Kidney glomerular epithelial cell (primary cell): ENCODE measurements around the gene RUNDC1.
"Not testable (repeated sequence)": the region's sequence is repeated elsewhere in the genome, so short reads cannot be mapped to it uniquely, and the experiment has no call there.

Source experiments
- DNase-seq: peaks from one replicate; lab custom pipeline; 2025; lab: John Stamatoyannopoulos, UW

RUNDC1 gene

DNA sequence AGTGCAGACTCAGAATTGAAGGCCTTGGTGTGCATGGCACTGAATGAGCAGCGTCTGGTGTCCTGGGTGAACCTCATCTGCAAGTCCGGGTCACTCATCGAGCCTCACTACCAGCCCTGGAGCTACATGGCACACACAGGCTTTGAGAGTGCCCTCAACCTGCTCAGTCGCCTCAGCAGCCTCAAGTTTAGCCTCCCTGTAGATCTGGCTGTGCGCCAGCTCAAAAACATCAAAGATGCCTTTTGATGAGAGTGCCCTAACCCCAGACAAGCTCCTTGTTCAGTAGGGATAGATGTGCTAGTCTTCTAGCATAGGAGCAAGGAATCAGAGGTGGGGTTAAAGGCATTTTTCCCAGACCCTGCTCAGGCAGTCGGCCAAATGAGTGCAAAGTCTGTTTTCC is 11.1 kb downstream of the RUNDC1 start:
- DNase-seq, result no peak

DNA sequence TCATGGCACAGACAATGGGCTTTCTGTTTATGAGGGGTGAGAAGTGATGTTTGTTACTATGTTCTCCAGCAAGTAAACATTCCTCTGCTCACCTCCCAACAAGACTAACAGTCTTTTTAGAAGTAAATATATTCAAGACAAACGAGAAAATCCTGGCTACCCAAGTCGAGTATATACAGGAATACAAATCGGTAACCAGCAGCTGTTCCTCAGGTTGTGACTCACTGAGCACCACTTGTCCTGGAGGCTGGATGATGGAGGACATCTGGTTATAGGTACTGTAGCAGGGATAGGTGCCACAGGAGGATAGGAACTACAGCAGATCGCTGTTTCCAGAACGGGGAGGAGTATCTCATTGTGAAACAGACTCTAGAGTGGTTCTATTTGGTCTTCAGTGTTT is 12.5 kb downstream of the RUNDC1 start:
- DNase-seq, result no peak

DNA sequence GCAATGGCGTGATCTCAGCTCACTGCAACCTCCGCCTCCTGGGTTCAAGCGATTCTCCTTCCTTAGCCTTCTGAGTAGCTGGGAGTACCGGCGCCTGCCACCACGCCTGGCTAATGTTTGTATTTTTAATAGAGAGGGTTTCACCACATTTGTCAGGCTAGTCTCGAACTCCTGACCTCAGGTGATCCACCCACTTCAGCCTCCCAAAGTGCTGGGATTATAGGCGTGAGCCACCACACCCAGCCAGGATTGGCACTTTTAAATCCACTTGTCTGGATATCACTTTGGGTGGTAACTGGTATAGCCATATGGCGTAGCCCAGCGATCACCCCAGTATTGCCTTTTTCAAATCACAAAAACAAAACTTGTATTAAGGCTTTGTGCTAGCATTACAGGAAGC is 13.5 kb downstream of the RUNDC1 start:
- not testable (repeated sequence) for DNase-seq

DNA sequence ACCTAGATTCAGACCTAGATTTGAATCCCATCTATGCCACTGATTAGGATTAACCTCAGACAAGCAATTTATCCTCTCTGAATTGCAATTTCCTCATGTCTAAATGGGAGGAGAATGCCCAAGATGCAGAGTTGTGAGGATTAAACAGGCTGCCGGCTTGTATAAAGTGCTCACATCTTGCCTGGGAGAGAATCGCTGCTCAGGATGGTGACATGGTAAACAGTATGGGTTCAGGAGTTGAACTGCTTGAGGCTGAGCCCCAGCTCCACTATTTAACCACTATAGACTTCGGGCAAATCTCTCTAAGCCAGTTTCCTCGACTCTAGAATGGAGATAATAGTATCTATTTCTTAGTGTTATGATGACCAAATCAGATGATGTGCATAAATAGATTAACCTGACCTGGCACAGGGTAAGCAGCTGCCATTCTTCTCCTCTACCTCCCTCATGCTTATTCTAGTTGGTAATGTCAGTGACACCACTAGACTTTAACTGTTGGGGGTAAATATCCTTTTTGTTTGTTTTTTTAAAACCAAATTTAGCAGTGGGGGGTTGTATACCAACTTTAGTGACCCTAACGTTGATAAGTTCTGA is 17.1 kb downstream of the RUNDC1 start:
- DNase-seq, result no peak

DNA sequence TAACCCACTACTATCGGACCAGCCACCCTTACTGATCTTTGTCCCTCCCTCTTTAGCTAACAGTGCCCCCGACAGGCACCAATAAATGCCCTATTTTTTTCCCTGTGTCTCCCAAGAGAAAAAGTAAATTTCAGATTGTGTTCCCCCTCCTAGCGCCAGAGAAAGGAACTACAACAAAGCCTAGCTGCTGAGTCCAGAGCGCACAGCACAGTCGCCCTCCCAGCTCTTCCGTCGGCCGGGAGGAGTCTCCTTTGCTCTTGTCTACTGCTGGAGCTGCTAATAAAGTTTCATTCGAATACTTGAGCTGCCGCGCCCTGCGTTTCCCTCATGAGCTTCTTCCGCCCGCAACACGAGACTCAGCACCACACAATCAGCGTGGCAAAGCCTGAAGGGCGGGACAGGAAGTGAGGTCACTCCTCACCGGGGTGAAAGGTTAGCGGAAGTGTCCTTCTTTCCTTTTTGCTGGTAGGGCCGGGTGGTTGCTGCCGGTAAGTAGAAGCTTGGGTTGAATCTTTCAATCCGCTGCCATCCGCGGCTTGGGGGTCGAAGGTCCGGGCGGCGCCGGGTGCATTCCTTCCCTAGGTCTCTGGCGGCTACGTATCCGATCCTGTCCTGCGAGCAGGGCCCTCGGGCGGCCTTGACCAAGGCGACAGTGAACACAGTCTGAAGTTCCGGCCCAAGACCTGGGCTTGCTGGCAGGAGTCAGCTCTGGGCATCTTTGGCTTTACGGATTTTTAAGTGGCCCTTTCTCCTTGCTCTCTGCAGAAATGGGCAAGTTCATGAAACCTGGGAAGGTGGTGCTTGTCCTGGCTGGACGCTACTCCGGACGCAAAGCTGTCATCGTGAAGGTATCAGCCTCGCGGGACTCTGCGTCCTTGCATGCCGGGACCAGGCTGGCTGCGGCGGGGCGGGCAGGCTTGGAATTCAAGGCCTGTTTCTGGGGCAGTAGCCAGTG is 17.9 kb downstream of the RUNDC1 start, which contains the start of gene RPL27:
Gene RPL27 (plus strand): TSS at position 436 of the 955 bp plus-strand sequence. CDS start 332 bp downstream, at position 768.
- peak; percentile 100 for DNase-seq

DNA sequence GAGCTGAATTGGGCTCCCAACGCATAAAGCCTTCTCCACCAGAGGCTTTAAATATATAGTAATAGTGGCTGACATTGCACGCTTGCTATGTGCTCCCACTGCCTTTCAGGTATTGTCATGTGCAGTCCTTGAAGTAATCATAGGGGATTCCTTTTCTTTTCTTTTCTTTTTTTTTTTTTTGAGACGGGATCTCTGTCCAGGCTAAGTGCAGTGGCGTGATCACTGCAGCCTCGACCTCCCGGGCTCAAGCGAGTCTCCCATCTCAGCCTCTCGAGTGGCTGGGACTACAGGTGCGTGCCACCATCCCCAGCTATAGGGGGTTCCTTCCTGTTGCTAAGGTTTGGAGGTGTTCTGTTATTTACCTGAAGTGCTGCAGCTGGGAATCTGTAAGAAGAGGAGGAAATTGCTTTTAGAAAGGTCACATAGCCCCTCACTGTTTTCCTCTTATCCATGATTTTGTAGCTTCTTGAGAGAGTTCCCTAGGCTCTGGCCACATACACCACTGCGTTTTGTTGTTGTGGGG is 18.7 kb downstream of the RUNDC1 start:
- no peak for DNase-seq

DNA sequence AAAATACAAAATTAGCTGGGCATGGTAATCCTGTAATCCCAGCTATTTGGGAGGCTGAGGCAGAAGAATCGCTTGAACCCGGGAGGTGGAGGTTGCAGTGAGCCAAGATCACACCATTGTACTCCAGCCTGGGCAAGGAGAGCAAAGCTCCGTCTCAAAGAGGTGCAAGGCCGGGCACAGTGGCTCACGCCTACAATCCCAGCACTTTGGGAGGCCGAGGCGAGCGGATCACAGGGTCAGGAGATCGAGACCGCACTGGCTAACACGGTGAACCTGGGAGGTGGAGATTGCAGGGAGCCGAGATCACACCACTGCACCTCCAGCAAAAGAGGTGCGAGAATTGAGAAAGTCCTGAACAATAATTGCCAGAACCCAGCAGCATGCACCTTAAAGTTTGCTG is 20.5 kb downstream of the RUNDC1 start:
- not testable (repeated sequence) for DNase-seq

DNA sequence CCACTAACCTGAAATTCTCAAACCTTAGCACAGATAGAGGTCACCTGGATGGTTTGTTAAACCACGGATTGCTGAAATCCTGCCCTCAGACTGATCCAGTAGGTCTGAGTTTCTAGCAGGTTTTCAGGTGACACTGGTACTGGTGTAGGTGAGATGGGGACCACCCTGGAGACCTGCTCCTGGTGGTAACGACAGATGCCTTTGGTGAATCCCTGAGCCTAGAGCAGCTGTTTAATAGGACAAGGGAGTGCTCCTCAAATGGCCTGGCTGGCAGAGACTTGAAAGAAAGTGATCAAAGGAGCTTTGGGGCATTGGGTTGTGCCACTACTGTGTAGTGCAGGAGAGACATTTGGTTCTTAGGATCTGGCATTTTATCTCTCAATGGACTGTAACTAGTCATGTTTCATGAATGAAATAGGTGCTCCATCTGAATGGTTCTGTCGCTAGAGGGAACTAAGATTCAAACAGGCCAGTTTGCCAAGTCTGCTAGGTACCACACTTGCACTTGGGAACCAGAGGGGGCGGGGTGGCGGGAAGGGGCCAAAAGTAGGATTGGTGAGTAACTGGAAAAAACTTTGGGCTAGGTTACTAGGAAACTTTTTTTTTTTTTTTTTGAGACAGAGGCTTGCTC is 23.3 kb downstream of the RUNDC1 start:
- no peak for DNase-seq

DNA sequence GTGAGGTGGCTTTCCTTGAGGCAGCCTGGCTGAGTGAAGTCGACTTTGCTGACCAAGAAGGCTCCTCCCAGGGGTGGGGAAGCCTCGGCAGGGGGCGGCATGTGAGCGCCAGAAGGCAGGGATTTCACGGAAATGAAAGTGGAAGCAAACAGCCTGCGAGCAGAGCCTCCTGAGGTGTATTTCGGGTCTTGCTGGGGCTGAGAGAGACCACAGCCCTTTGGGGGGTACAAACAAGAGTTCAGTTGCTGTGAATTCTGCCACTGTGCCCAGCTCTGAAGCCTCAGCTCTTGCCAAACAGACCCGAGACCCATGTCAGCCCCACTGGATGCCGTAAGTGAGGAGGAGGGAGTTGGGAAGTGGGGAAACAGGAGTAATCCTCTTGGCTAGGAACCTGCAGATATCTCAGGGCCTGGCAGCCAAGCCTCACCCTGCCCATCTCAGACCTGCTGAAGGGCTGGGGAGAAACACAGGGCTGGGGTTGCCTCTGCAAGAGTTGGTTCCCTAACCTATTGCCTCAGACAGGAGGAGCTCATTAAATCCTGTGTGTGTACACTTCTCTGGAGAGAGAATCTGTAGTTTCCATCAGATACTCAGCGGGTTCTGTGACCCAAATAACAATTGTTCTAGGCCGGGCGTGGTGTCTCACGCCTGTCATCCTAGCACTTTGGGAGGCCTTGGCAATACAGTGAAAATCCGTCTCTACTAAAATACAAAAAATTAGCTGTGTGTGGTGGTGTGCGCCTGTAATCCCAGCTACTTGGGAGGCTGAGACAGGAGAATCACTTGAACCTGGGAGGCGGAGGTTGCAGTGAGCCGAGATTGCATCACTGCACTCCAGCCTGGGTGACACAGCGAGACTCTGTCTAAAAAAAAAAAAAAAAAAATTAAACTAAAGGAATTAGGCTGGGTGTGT is 26.5 kb downstream of the RUNDC1 start, which contains the start of gene IFI35:
Gene IFI35 (plus strand): TSS at position 146 of the 913 bp plus-strand sequence. CDS start 164 bp downstream, at position 310.
- DNase-seq, result peak; percentile 60

DNA sequence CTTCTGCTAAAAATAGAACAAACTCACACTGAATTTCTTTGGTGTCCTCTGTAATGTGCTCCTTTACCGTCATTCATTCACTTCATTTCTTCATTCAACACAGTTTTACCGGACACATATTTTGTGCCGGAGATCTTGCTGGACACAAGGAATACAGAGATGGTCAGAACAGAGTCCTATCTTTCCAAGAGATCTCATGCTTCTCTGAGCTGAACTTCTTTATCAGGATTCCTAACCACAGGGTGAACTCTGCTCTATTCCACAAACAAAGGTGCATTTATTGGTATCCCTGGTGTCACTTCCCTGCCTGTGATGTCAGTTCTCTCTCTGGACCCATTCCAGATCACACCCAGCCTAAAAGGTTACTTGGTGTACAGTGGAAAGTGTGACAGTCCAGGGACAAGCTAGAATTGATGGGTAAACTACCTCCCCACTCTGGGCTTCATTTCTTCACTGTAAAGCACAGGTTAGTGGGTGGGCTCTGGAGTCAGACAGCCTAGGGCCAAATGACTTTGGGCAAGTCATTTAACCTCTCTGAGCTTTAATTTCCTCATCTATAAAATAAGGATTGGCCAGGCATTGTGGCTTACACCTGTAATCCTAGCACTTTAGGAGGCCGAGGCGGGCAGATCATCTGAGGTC is 30.4 kb downstream of the RUNDC1 start:
- DNase-seq, result no peak

DNA sequence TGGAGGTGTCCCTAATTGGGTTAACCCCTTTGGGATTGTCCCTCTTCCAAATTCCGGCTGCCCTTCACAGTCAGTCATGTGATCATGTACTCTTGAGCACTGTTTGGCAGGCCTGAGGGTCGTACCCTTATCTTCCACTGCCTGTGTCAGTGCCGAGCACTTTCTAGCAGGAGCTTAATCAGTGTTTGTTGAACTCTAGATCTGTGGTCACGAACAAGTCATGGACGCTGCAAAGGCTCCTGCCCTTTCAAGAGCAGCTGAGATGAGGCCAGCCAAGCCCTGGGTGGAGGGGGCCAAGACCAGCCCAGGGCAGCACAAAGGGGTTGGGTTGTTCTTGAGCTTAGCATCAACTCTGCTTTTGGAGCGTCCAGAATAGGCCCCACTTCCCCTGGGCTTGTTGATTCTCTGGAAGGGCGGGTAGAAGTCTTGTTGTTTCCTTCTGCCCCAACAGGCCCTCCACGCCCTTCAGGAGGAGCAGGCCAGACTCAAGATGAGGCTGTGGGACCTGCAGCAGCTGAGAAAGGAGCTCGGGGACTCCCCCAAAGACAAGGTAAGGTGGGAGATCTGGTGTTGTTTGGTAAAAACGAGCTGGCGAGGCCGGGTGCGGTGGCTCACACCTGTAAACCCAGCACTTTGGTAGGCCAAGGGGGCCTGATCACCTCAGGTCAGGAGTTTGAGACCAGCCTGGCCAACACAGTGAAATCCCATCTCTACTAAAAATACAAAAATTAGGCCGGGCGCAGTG is 31.5 kb downstream of the RUNDC1 start:
- DNase-seq, result no peak

DNA sequence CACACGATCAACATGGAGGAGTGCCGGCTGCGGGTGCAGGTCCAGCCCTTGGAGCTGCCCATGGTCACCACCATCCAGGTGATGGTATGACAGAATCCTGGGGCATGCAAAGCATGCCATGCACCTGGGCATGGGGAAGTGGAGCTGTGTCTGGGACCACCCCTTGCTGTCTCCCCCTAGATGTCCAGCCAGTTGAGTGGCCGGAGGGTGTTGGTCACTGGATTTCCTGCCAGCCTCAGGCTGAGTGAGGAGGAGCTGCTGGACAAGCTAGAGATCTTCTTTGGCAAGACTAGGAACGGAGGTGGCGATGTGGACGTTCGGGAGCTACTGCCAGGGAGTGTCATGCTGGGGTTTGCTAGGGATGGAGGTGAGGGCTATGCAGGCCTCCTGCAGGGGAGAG is 32.9 kb downstream of the RUNDC1 start:
- no peak for DNase-seq

DNA sequence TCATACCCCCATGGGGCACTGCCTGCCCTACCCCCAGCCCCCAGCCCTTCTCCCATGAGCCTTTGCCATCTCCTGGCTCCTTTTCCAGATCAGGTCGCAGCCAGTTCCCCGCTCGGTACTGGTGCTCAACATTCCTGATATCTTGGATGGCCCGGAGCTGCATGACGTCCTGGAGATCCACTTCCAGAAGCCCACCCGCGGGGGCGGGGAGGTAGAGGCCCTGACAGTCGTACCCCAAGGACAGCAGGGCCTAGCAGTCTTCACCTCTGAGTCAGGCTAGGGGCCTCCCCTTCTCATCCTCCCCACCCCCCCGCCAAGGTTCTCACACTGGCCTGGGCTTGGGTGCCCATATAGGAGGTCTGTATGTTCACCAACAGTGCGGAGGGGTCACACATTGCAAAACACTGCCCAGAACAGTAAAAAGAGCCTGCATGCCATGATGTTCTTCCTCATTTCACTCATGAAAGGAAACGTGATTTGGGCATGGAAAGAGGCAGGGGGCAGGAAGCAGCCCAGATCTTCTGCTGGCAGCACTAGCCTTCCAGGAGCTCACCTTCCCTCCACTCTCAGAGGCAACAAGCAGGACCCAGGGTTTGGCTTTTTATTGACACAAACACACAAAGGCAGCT is 33.8 kb downstream of the RUNDC1 start:
- DNase-seq, result no peak

DNA sequence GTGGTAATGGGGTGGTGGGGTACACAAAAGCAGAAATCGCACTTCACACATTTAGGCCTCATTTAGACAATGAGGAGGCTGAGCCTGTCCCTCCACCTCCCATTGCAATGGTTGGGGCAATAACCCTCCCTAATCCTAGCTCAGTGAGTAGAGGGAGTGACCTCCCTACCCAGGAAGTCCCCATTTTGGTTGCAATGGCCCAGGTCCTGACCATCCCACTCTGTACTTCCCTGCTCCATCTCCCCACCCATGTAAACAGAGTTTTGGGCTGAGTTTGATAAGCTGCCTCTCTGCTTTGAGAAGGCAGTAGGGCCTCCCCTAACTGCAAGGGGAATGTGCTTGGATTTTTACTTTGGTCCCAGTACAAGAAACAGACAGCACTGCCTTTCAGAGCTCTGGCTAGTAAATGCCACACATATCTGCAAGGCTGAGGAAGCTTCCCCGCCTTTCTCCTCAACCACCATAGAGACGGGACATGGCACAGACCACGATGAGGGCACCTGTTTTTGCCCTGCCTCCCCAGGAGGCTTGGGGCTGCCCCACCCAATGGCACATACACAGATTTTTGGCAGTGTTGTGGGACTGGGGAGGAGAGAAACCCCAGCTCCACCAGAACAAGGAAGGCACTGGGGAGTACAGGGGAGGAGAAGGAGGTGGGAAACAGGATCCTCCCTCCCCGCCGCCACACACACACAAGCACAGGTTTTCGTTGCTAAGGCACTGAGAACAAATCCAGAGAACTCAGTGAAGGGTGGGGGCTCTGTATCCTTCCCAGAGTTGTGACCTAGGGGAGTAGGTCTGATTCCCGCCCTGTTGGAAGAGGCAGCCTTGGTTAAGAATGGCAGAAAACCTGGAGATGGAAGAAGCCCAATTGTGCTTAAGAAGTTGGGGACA is 34.5 kb downstream of the RUNDC1 start:
- DNase-seq, result no peak

DNA sequence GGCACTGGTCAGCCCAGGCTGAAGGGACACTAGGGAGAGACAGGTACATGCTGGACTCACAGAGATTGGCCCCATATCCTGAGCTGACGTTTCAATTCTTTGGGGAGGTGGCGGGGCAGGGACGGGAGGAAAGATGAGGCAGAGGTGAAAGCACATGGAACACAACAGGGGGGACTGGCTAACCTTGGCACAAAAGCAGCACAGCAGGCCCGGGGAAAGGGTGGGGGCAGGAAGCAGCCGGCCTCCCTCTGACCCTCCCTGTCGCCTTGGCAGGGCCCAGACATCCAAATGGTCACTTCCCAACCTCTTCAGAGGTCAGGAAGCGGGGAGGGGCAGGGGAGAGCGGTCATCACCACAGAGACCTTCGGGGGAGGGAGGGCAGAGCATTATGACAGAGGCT is 35.2 kb downstream of the RUNDC1 start:
- DNase-seq, result no peak

DNA sequence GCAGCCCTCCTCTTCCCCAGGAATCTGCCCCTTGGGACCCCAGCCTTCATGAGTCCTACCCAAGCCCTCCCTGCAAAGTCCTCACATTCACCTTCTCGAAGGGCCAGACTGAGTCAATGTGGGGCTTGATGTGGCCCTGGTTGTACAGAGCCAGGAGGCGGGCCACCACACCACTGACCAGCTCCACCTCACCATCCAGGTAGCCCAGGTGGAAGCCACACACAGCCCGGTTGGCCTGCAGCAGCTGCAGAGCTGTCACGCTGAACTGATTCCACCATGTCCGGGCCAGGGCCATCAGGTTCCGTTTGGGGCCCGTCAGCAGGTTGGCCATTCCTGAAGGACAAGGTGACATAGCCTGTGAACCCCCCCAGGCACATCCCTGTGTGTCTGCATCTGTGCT is 35.9 kb downstream of the RUNDC1 start:
- no peak for DNase-seq

DNA sequence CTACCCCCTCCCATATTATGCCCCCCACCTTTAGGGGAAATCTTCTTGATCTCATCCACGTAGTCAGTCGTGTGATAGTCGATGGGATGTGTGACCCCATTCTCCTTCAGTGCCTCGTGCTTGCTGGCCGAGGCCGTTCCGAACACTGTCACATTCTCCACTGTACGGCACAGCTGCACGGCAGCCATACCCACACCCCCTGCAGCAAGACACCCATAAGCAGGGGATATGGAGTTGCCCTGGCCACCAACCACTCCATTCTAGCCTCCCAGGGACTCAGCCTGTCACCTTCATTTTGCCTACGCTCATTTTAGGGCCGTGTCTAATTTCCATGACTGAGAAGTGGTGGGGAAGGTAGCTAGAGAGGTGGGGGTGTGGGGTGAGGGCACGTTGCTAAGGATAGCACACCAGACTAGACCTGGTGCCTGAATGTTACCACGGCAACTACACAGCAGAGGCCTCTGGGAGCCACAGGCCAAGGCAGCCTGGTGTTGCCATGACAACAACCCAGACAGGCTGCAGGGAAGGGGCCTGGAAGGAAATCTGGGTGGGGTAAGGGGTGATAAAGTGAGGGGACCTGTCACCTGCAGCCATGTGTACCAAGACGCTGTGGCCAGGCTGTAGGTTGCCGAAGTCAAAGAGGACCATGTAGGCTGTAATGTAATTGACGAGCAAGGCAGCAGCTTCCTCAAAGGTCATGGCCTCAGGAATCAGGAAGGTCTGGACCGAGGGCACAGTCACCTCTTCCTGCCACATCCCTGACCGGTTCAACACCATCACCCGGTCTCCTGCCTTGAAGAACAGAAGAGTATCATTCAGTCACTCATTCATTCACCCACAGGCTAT is 37.9 kb downstream of the RUNDC1 start:
- DNase-seq, result no peak

DNA sequence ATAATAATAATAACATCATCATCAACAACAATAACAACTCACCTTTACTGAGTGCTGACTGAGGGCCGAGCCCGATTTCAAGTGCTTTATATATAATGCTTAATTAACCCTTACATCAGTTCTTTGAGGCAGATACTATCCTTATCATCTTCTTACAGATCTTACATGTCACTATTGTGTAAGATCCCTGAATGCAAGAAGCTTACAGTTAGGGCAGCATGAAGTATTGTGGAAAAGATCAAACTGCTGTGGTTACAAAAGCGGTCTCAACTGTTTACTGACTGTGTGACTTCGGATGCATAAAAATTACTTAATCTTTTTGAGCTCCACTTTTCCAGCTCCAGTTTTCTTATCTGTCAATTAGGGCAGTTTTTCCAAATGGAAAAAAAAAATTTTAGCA is 38.6 kb downstream of the RUNDC1 start:
- DNase-seq, result no peak
